Measurements from ENCODE around the gene HTT.

Gene HTT

GRCh38 chr4:3285558-3286334 lies 211.3 kb downstream of the HTT start:
- no peak for TF ChIP-seq CTCF (IDR thresholded peaks at IDR 0.05)

GRCh38 chr4:3286335-3287175 lies 212.1 kb downstream of the HTT start:
- no peak for TF ChIP-seq CTCF (IDR thresholded peaks at IDR 0.05)

- no peak for TF ChIP-seq CTCF (IDR thresholded peaks at IDR 0.05)
Observed at GRCh38 chr4:3287271-3287971, 212.9 kb downstream of the HTT start.

GRCh38 chr4:3287972-3288570 lies 213.6 kb downstream of the HTT start:
- no peak for TF ChIP-seq CTCF (IDR thresholded peaks at IDR 0.05)

GRCh38 chr4:3288571-3289094 lies 214.2 kb downstream of the HTT start:
- no peak for TF ChIP-seq CTCF (IDR thresholded peaks at IDR 0.05)

- TF ChIP-seq CTCF (IDR thresholded peaks at IDR 0.05): no peak
Observed at GRCh38 chr4:3290476-3290875, 216.0 kb downstream of the HTT start.

- no peak for TF ChIP-seq CTCF (IDR thresholded peaks at IDR 0.05)
Observed at GRCh38 chr4:3290889-3291321, 216.4 kb downstream of the HTT start.

Data from LNCAP (cell line).